Astrocyte of the spinal cord (primary cell): ENCODE measurements around the gene TSSK6.

ENCODE experiments used
- DNase-seq: peaks from one replicate; pipeline ENCODE4 v3.0.0; 2011; ENCODE audit warnings: low read depth, low spot score
- H3K4me3 ChIP-seq: 2 replicates; pipeline ENCODE4 v1.5.1; 2011; ENCODE audit warnings: low read depth, mild to moderate bottlenecking, low read length, moderate library complexity
- CTCF ChIP-seq: IDR thresholded peaks from 2 replicates; pipeline ENCODE4 v1.5.1; 2012; ENCODE audit warnings: low read depth, mild to moderate bottlenecking, low read length, inconsistent platforms
- in situ Hi-C: cut with HindIII; loops from 2 replicates; pipeline ENCODE4 v1.10.0; 2017; ENCODE audit warnings: low sequenced_read_pairs

TSSK6 gene

GRCh38 chr19:19502281-19502680, 13.1 kb downstream of the TSSK6 start:
- no peak for DNase-seq
- in situ Hi-C loops = no loop called here
- TF ChIP-seq CTCF = no peak
- H3K4me3 ChIP-seq = no peak overlapping the region

GRCh38 chr19:19501798-19502197, 13.6 kb downstream of the TSSK6 start:
- no peak overlapping the region for H3K4me3 ChIP-seq
- in situ Hi-C loops = no loop called here
- no peak for TF ChIP-seq CTCF
- DNase-seq = no peak

GRCh38 chr19:19500975-19501644, 14.2 kb downstream of the TSSK6 start:
- DNase-seq = no peak
- in situ Hi-C loops = no loop called here
- TF ChIP-seq CTCF = no peak
- H3K4me3 ChIP-seq = no peak overlapping the region

GRCh38 chr19:19499272-19499995, 15.9 kb downstream of the TSSK6 start:
- no peak overlapping the region for H3K4me3 ChIP-seq
- in situ Hi-C loops = no loop called here
- TF ChIP-seq CTCF = no peak
- no peak for DNase-seq

- in situ Hi-C loops = no loop called here
- no peak for DNase-seq
- no peak for TF ChIP-seq CTCF
- H3K4me3 ChIP-seq = no peak overlapping the region
Measured at GRCh38 chr19:19498255-19498991, 16.9 kb downstream of the TSSK6 start.

GRCh38 chr19:19495614-19496603, 19.4 kb downstream of the TSSK6 start:
- no peak overlapping the region for H3K4me3 ChIP-seq
- in situ Hi-C loops = no loop called here
- TF ChIP-seq CTCF = no peak
- DNase-seq = no peak
